PC-9 (cell line): ENCODE data around the gene MYRIP. TPM values are rescaled to one million over a fixed set of nuclear protein-coding genes. Genes with fewer than 3 reads are reported as not detected.

Experiments used
- BruUV-seq: library from RNA; stranded (reverse); fragments of 400-500 nt; replicated peaks from 2 replicates; lab custom pipeline; 2021; lab: Mats Ljungman, UMichigan
- CTCF ChIA-PET: fragments of 300-600 bp; sonication (Branson Sonifier 250); formaldehyde crosslinking; loops from one replicate; lab custom pipeline; 2022; ENCODE audit warnings: antibody characterized with exemption; lab: Charles Lee
- POLR2A ChIA-PET: fragments of 300-600 bp; sonication (Branson Sonifier 250); formaldehyde crosslinking; loops from one replicate; lab custom pipeline; 2022; ENCODE audit warnings: antibody characterized with exemption; ENCODE audit not compliant: unreplicated experiment; lab: Charles Lee
- DNase-seq, 2 experiments: peaks; one replicate each; pipeline versions ENCODE4 v3.0.0 to v3.0.0-alpha.2; 2015 to 2022; ENCODE audit warnings: mixed read lengths in 1 of 2
- H2AFZ ChIP-seq: fragments of 200-600 bp; sonication (generic); 2 replicates; pipeline ENCODE4 v1.8.1; 2017; ENCODE audit warnings: antibody characterized with exemption
- H3F3A ChIP-seq: fragments of 200-600 bp; sonication (generic); 2 replicates; pipeline ENCODE4 v1.8.1; 2017; ENCODE audit warnings: antibody characterized with exemption, mild to moderate bottlenecking, low read depth; ENCODE audit not compliant: insufficient read depth
- H3K27ac ChIP-seq: fragments of 200-600 bp; sonication (generic); 2 replicates; pipeline ENCODE4 v1.6.1; 2016; ENCODE audit warnings: mixed run types
- H3K27me3 ChIP-seq: fragments of 200-600 bp; sonication (generic); 2 replicates; pipeline ENCODE4 v1.6.1; 2016; ENCODE audit warnings: low read depth, mixed run types; ENCODE audit not compliant: insufficient read depth
- H3K36me3 ChIP-seq: fragments of 200-600 bp; sonication (generic); 2 replicates; pipeline ENCODE4 v1.6.1; 2016; ENCODE audit warnings: low read depth, mixed run types
- H3K4me1 ChIP-seq: fragments of 200-600 bp; sonication (generic); replicated peaks from 2 replicates; pipeline ENCODE4 v1.6.1; 2016; ENCODE audit warnings: mixed run types; ENCODE audit not compliant: insufficient read depth
- H3K4me2 ChIP-seq: fragments of 200-600 bp; sonication (generic); 2 replicates; pipeline ENCODE4 v1.6.1; 2017; ENCODE audit warnings: mixed run types
- H3K4me3 ChIP-seq: fragments of 200-600 bp; sonication (generic); 2 replicates; pipeline ENCODE4 v1.6.1; 2016; ENCODE audit warnings: mixed run types
- H3K79me2 ChIP-seq: fragments of 200-600 bp; sonication (generic); 2 replicates; pipeline ENCODE4 v1.6.1; 2017; ENCODE audit warnings: low read depth, mixed run types
- H3K9me2 ChIP-seq: fragments of 200-600 bp; sonication (generic); 2 replicates; pipeline ENCODE4 v1.8.1; 2017; ENCODE audit warnings: mild to moderate bottlenecking; ENCODE audit not compliant: insufficient read depth
- H3K9me3 ChIP-seq: fragments of 200-600 bp; sonication (generic); 2 replicates; pipeline ENCODE4 v1.8.1; 2016; ENCODE audit warnings: low read depth; ENCODE audit not compliant: insufficient read depth
- H4K20me1 ChIP-seq: fragments of 200-600 bp; sonication (generic); 2 replicates; pipeline ENCODE4 v1.8.1; 2017; ENCODE audit not compliant: insufficient read depth
- CTCF ChIP-seq: fragments of 200-600 bp; sonication (generic); conservative IDR thresholded peaks from 2 replicates; pipeline ENCODE4 v1.6.1; 2017; ENCODE audit warnings: mixed run types, antibody characterized with exemption, mild to moderate bottlenecking, moderate library complexity
- EZH2 ChIP-seq: fragments of 200-600 bp; sonication (generic); IDR thresholded peaks from 2 replicates; pipeline ENCODE4 v1.8.0; 2017; ENCODE audit warnings: antibody characterized with exemption, low read depth
- intact Hi-C: fragments of 100-400 bp; cut with micrococcal nuclease; formaldehyde crosslinking; loops from one replicate; pipeline ENCODE4 v1.10.0; 2022; ENCODE audit not compliant: unreplicated experiment
- total RNA-seq: library from RNA; stranded (reverse); gene quantifications from 2 replicates; pipeline ENCODE4 v1.2.3, GENCODE V29; 2021

MYRIP gene
- total RNA-seq, 1 experiment from 2014 or later, result not detected

GRCh38 chr3:39941931-39942330 is 132.5 kb downstream of the MYRIP start:
- H3K4me2 ChIP-seq, result no peak overlapping the region
- no TSS peak for BruUV-seq
- H3K9me2 ChIP-seq, result no peaks in the 10 kb centered on the region
- intact Hi-C loops, result no loop called here
- no peaks in the 10 kb centered on the region for H4K20me1 ChIP-seq
- H3K27ac ChIP-seq, result no peak overlapping the region
- H3K9me3 ChIP-seq, result no peaks in the 10 kb centered on the region
- H3K79me2 ChIP-seq, result no peaks in the 10 kb centered on the region
- ChIA-PET CTCF (no interaction called here), POLR2A (no interaction called here)
- H3K36me3 ChIP-seq, result no peaks in the 10 kb centered on the region
- H2AFZ ChIP-seq, result no peak overlapping the region
- H3K4me1 ChIP-seq, result no peaks in the 10 kb centered on the region
- no peak for DNase-seq
- no peaks in the 10 kb centered on the region for H3K27me3 ChIP-seq
- no peak for TF ChIP-seq EZH2
- TF ChIP-seq CTCF, result no peak
- H3K4me3 ChIP-seq, result no peak overlapping the region
- no peaks in the 10 kb centered on the region for H3F3A ChIP-seq

GRCh38 chr3:39960515-39961191 is 151.2 kb downstream of the MYRIP start:
- Histone ChIP-seq H3K36me3 (no peaks in the 10 kb centered on the region), H3F3A (no peaks in the 10 kb centered on the region), H3K9me2 (no peaks in the 10 kb centered on the region), H3K4me1 (no peaks in the 10 kb centered on the region), H3K79me2 (no peaks in the 10 kb centered on the region), H2AFZ (no peak overlapping the region), H3K4me3 (no peak overlapping the region), H3K9me3 (no peaks in the 10 kb centered on the region), H4K20me1 (no peaks in the 10 kb centered on the region), H3K4me2 (no peak overlapping the region), H3K27me3 (no peaks in the 10 kb centered on the region), H3K27ac (no peak overlapping the region)
- ChIA-PET CTCF (no interaction called here), POLR2A (no interaction called here)
- intact Hi-C loops, result no loop called here
- BruUV-seq, result no TSS peak
- no peak for DNase-seq
- TF ChIP-seq EZH2 (no peak), CTCF (no peak)

- Histone ChIP-seq H3K36me3 (no peaks in the 10 kb centered on the region), H3K4me1 (no peaks in the 10 kb centered on the region), H3K27me3 (no peaks in the 10 kb centered on the region), H3K79me2 (no peaks in the 10 kb centered on the region), H3K9me2 (no peaks in the 10 kb centered on the region), H3K9me3 (no peaks in the 10 kb centered on the region), H3K4me2 (no peak overlapping the region), H2AFZ (no peak overlapping the region), H3F3A (no peaks in the 10 kb centered on the region), H3K27ac (no peak overlapping the region), H3K4me3 (no peak overlapping the region), H4K20me1 (no peaks in the 10 kb centered on the region)
- POLR2A ChIA-PET, result no interaction called here
- CTCF ChIA-PET, result no interaction called here
- BruUV-seq, result no TSS peak
- TF ChIP-seq CTCF, result no peak
- no peak for TF ChIP-seq EZH2
- no peak for DNase-seq
- intact Hi-C loops, result no loop called here
Observed at GRCh38 chr3:39961230-39961629, 151.8 kb downstream of the MYRIP start.
